K562 (cell line): ENCODE data around the gene CD93. TPM values are rescaled to one million over a fixed set of nuclear protein-coding genes. Genes with fewer than 3 reads are reported as not detected.

ENCODE experiments used
- ATAC-seq: fragments of 200-7000 bp; cut with Tn5 transposase; 3 replicates; pipeline ENCODE4 v1.9.1; 2020; ENCODE audit warnings: moderate library complexity
- BruUV-seq: library from RNA; stranded (reverse); fragments of 400-500 nt; replicated peaks from 2 replicates; lab custom pipeline; 2021; lab: Mats Ljungman, UMichigan
- CTCF ChIA-PET: fragments of 300-600 bp; formaldehyde crosslinking; extraction: SDS; loops from one replicate; lab custom pipeline; 2021; ENCODE audit warnings: low intra/inter-chr PET ratio; lab: Yijun Ruan, JAX
- POLR2A ChIA-PET: fragments of 300-600, 350-650 bp; sonication (Branson Sonifier 250); formaldehyde crosslinking; extraction: SDS; loops from one replicate; lab custom pipeline; 2021; ENCODE audit warnings: antibody characterized with exemption, inconsistent platforms; lab: Yijun Ruan, JAX
- DNase-seq, 4 experiments: peaks; one replicate each; pipeline versions ENCODE4 v3.0.0 to v3.0.0-alpha.2; 2011 to 2018; ENCODE audit warnings: low spot score in 3 of 4, mixed read lengths in 3 of 4; ENCODE audit errors: extremely low read depth in 1 of 4
- FAIRE-seq: peaks from 2 replicates; lab custom pipeline; 2011; peaks lifted over from hg19 to GRCh38; lab: Jason Lieb, UNC
- H2AFZ ChIP-seq: 2 replicates; pipeline ENCODE4 v1.6.0; 2011; ENCODE audit warnings: low read depth, low read length, control low read depth, inconsistent platforms
- H3K27ac ChIP-seq: fragments of 200-600 bp; 3 replicates; pipeline ENCODE4 v1.8.0; 2011; ENCODE audit warnings: low read depth, mild to moderate bottlenecking, control low read depth, inconsistent platforms, low read length, moderate library complexity, mixed read lengths; ENCODE audit errors: extremely low read depth
- H3K27me3 ChIP-seq, 2 experiments: fragments of 300-600 bp in 1 of 2; 2 replicates in 1 of 2; 3 replicates in 1 of 2; pipeline versions ENCODE4 v1.6.0 to v1.8.0; 2011; ENCODE audit warnings: inconsistent platforms in 2 of 2, low read length in 2 of 2, mild to moderate bottlenecking in 1 of 2, mixed read lengths in 1 of 2, moderate library complexity in 1 of 2; ENCODE audit not compliant: control insufficient read depth in 2 of 2, insufficient read depth in 2 of 2
- H3K36me3 ChIP-seq: fragments of 300-600 bp; 3 replicates; pipeline ENCODE4 v1.8.0; 2011; ENCODE audit warnings: mild to moderate bottlenecking, low read length, inconsistent platforms; ENCODE audit not compliant: control insufficient read depth, insufficient read depth
- H3K4me1 ChIP-seq, 2 experiments: fragments of 200-600 bp in 1 of 2; replicated peaks in 1 of 2; 2 replicates in 1 of 2; 3 replicates in 1 of 2; pipeline versions ENCODE4 v1.5.1 to v1.8.0; 2011; ENCODE audit warnings: inconsistent platforms in 2 of 2, low read length in 2 of 2, mild to moderate bottlenecking in 1 of 2, mixed read lengths in 1 of 2, moderate library complexity in 1 of 2; ENCODE audit not compliant: control insufficient read depth in 2 of 2, insufficient read depth in 2 of 2
- H3K4me2 ChIP-seq: 2 replicates; pipeline ENCODE4 v1.6.1; 2011; ENCODE audit warnings: low read length, control low read depth, inconsistent platforms, mixed read lengths; ENCODE audit not compliant: insufficient read depth
- H3K4me3 ChIP-seq: fragments of 200-600 bp; sonication (generic), shearing (Covaris generic); 2 replicates; pipeline ENCODE4 v1.5.1; 2016; ENCODE audit warnings: control low read depth, inconsistent platforms
- H3K79me2 ChIP-seq: fragments of 200-600 bp; 3 replicates; pipeline ENCODE4 v1.8.0; 2011; ENCODE audit warnings: low read length, inconsistent platforms; ENCODE audit not compliant: control insufficient read depth, insufficient read depth
- H3K9ac ChIP-seq, 2 experiments: 2 replicates each; pipeline versions ENCODE4 v1.6.0 to v1.6.1; 2011; ENCODE audit warnings: low read depth in 2 of 2, low read length in 2 of 2, control low read depth in 1 of 2, inconsistent platforms in 1 of 2, mild to moderate bottlenecking in 1 of 2, mixed read lengths in 1 of 2; ENCODE audit not compliant: insufficient read depth in 1 of 2
- H3K9me1 ChIP-seq: one replicate; pipeline ENCODE4 v1.6.0; 2011; ENCODE audit warnings: inconsistent platforms, mild to moderate bottlenecking, low read length, moderate library complexity; ENCODE audit not compliant: control insufficient read depth, insufficient read depth
- H3K9me3 ChIP-seq: replicated peaks from 2 replicates; pipeline ENCODE4 v1.5.1; 2011; ENCODE audit warnings: low read depth, low read length, inconsistent platforms; ENCODE audit not compliant: control insufficient read depth, insufficient read depth
- H4K20me1 ChIP-seq: replicated peaks from 2 replicates; pipeline ENCODE4 v1.6.1; 2011; ENCODE audit warnings: low read length, inconsistent platforms, mixed read lengths; ENCODE audit not compliant: control insufficient read depth, insufficient read depth
- ELF1 ChIP-seq: fragments of 200-800 bp; sonication (Bioruptor generic); IDR thresholded peaks from 2 replicates; pipeline ENCODE4 v1.6.1; 2016; ENCODE audit warnings: missing genetic modification characterization, missing compliant biosample characterization
- NONO ChIP-seq, 2 experiments: fragments of 200-400 bp in 1 of 2; fragments of 450-650 bp in 1 of 2; formaldehyde crosslinking in 1 of 2; IDR thresholded peaks; 2 replicates each; pipeline ENCODE4 v1.6.1; 2017; ENCODE audit warnings: low read depth in 2 of 2, mild to moderate bottlenecking in 2 of 2, moderate library complexity in 2 of 2, low read length in 1 of 2
- NR2C2 ChIP-seq, 2 experiments: fragments of 200-800 bp in 1 of 2; sonication (Bioruptor generic) in 1 of 2; sonication (generic) in 1 of 2; formaldehyde crosslinking in 1 of 2; IDR thresholded peaks; 2 replicates each; pipeline versions ENCODE4 v1.6.1 to v1.8.0; 2016 to 2022; ENCODE audit warnings: mild to moderate bottlenecking in 1 of 2, missing compliant biosample characterization in 1 of 2, missing genetic modification characterization in 1 of 2, missing genetic modification reagents in 1 of 2
- WGBS: fragments of 100-300 bp; shearing (Covaris generic); methylation state at CpG from one replicate; pipeline ENCODE4 v1.1.6; 2016; ENCODE audit warnings: low coverage, mixed read lengths; ENCODE audit not compliant: insufficient coverage; ENCODE audit errors: missing lambda C conversion rate; 5-methylcytosine and 5-hydroxymethylcytosine counted together
- in situ Hi-C: fragments of 300-500 bp; cut with MboI; formaldehyde crosslinking; loops from 4 replicates; pipeline ENCODE4 v1.15.0; 2018; ENCODE audit warnings: inconsistent platforms, mixed read lengths
- intact Hi-C: fragments of 100-400 bp; cut with micrococcal nuclease; formaldehyde crosslinking; loops from 2 replicates; pipeline ENCODE4 v1.14.2; 2022
- polyA plus RNA-seq, 8 experiments: library from polyadenylated mRNA; depleted of rRNA in 4 of 8; stranded (reverse) in 5 of 8; unstranded in 3 of 8; fragments of >200 nt; fragmentation: Nextera tagmentation in 2 of 8; fragmentation: Illumina TruSeq in 1 of 8; extraction: Ambion mirVana in 2 of 8; extraction: Trizol in 1 of 8; gene quantifications; 2 replicates each; pipeline versions ENCODE4 v1.2.1 to v1.2.3, GENCODE V29; 2011 to 2014; ENCODE audit warnings: inconsistent platforms in 1 of 8, missing spikeins in 1 of 8
- total RNA-seq, 7 experiments: library from RNA; depleted of rRNA in 6 of 7; stranded (reverse); fragments of >200 nt in 6 of 7; fragmentation: Illumina TruSeq in 2 of 7; extraction: Trizol in 2 of 7; gene quantifications; 2 replicates each; pipeline versions ENCODE4 v1.2.1 to v1.2.3, GENCODE V29; 2011 to 2021; ENCODE audit warnings: low replicate concordance in 1 of 7
- TF ChIP-seq, protein P1 (sequence below): fragments of 450-650 bp; IDR thresholded peaks from 2 replicates; pipeline ENCODE4 v1.6.1; 2016; ENCODE audit warnings: mild to moderate bottlenecking, moderate library complexity

The CD93 gene
- total and polyA plus RNA-seq, 9 of the 15 experiments (the other 6 are each of a cell fraction or from before 2014, with no cell fraction given) = 0.03 to 0.20 (median 0.05) TPM

- Histone ChIP-seq H3K36me3 (no peaks in the 10 kb centered on the region), H3K27ac (peak overlapping the region; percentile 45; the same call in 2 of the 3 replicates), H3K4me2 (peak overlapping the region; percentile 21; the same call in 1 of the 2 replicates), H4K20me1 (no peaks in the 10 kb centered on the region), H3K9ac (peak overlapping the region; percentile 8 to 32; a peak in 3 of 4 replicates), H3K9me1 (no peaks in the 10 kb centered on the region), H3K4me3 (no peak overlapping the region), H2AFZ (peak overlapping the region; percentile 74), H3K27me3 (no peaks in the 10 kb centered on the region), H3K79me2 (no peaks in the 10 kb centered on the region), H3K9me3 (no peaks in the 10 kb centered on the region), H3K4me1 (peaks cover 36 to 39% of the 10 kb centered on the region in 2 experiments)
- POLR2A ChIA-PET = interaction anchor here (0.7 kb wide), 1 partner anchor 20 kb away, joined by 3 read pairs; no protein-coding TSS in a partner anchor
- peak; percentile 73 for ATAC-seq
- CTCF ChIA-PET = no interaction called here
- intact Hi-C loops = loop anchor here (5.0 kb wide), 1 partner anchor 40 kb away; no protein-coding TSS in a partner anchor
- peak; percentile 21 to 65 (median 40) for DNase-seq
- 15% methylated on average over 6 of the region's 8 CpGs for WGBS
- BruUV-seq = no TSS peak
- in situ Hi-C loops = no loop called here
- FAIRE-seq = peak; percentile 84
- no peak for TF ChIP-seq NONO (IDR thresholded peaks at IDR 0.05; ENCODE audit: low read depth in 2 of 2, low read length in 1 of 2)
- TF ChIP-seq, protein P1, sequence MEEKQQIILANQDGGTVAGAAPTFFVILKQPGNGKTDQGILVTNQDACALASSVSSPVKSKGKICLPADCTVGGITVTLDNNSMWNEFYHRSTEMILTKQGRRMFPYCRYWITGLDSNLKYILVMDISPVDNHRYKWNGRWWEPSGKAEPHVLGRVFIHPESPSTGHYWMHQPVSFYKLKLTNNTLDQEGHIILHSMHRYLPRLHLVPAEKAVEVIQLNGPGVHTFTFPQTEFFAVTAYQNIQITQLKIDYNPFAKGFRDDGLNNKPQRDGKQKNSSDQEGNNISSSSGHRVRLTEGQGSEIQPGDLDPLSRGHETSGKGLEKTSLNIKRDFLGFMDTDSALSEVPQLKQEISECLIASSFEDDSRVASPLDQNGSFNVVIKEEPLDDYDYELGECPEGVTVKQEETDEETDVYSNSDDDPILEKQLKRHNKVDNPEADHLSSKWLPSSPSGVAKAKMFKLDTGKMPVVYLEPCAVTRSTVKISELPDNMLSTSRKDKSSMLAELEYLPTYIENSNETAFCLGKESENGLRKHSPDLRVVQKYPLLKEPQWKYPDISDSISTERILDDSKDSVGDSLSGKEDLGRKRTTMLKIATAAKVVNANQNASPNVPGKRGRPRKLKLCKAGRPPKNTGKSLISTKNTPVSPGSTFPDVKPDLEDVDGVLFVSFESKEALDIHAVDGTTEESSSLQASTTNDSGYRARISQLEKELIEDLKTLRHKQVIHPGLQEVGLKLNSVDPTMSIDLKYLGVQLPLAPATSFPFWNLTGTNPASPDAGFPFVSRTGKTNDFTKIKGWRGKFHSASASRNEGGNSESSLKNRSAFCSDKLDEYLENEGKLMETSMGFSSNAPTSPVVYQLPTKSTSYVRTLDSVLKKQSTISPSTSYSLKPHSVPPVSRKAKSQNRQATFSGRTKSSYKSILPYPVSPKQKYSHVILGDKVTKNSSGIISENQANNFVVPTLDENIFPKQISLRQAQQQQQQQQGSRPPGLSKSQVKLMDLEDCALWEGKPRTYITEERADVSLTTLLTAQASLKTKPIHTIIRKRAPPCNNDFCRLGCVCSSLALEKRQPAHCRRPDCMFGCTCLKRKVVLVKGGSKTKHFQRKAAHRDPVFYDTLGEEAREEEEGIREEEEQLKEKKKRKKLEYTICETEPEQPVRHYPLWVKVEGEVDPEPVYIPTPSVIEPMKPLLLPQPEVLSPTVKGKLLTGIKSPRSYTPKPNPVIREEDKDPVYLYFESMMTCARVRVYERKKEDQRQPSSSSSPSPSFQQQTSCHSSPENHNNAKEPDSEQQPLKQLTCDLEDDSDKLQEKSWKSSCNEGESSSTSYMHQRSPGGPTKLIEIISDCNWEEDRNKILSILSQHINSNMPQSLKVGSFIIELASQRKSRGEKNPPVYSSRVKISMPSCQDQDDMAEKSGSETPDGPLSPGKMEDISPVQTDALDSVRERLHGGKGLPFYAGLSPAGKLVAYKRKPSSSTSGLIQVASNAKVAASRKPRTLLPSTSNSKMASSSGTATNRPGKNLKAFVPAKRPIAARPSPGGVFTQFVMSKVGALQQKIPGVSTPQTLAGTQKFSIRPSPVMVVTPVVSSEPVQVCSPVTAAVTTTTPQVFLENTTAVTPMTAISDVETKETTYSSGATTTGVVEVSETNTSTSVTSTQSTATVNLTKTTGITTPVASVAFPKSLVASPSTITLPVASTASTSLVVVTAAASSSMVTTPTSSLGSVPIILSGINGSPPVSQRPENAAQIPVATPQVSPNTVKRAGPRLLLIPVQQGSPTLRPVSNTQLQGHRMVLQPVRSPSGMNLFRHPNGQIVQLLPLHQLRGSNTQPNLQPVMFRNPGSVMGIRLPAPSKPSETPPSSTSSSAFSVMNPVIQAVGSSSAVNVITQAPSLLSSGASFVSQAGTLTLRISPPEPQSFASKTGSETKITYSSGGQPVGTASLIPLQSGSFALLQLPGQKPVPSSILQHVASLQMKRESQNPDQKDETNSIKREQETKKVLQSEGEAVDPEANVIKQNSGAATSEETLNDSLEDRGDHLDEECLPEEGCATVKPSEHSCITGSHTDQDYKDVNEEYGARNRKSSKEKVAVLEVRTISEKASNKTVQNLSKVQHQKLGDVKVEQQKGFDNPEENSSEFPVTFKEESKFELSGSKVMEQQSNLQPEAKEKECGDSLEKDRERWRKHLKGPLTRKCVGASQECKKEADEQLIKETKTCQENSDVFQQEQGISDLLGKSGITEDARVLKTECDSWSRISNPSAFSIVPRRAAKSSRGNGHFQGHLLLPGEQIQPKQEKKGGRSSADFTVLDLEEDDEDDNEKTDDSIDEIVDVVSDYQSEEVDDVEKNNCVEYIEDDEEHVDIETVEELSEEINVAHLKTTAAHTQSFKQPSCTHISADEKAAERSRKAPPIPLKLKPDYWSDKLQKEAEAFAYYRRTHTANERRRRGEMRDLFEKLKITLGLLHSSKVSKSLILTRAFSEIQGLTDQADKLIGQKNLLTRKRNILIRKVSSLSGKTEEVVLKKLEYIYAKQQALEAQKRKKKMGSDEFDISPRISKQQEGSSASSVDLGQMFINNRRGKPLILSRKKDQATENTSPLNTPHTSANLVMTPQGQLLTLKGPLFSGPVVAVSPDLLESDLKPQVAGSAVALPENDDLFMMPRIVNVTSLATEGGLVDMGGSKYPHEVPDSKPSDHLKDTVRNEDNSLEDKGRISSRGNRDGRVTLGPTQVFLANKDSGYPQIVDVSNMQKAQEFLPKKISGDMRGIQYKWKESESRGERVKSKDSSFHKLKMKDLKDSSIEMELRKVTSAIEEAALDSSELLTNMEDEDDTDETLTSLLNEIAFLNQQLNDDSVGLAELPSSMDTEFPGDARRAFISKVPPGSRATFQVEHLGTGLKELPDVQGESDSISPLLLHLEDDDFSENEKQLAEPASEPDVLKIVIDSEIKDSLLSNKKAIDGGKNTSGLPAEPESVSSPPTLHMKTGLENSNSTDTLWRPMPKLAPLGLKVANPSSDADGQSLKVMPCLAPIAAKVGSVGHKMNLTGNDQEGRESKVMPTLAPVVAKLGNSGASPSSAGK = peak; percentile 75
- TF ChIP-seq NR2C2 (CRISPR knock-in tag; IDR thresholded peaks at IDR 0.05) = no peak
- TF ChIP-seq NR2C2 (tag; IDR thresholded peaks at IDR 0.05) = peak; percentile 42
- 0 out of 2 replicates have a peak, but pooled peaks have one; percentile 31 for TF ChIP-seq ELF1 (tag)
These were observed 5.7 kb upstream of the CD93 start for GRCh38 chr20:23091721-23092383.
